ENCODE measurements around the gene OTX1. TPM values are rescaled to one million over a fixed set of nuclear protein-coding genes. Genes with fewer than 3 reads are reported as not detected.

OTX1 gene
- total and polyA plus RNA-seq, 2 experiments from 2014 or later, result 1.3 to 2.2 TPM

DNA sequence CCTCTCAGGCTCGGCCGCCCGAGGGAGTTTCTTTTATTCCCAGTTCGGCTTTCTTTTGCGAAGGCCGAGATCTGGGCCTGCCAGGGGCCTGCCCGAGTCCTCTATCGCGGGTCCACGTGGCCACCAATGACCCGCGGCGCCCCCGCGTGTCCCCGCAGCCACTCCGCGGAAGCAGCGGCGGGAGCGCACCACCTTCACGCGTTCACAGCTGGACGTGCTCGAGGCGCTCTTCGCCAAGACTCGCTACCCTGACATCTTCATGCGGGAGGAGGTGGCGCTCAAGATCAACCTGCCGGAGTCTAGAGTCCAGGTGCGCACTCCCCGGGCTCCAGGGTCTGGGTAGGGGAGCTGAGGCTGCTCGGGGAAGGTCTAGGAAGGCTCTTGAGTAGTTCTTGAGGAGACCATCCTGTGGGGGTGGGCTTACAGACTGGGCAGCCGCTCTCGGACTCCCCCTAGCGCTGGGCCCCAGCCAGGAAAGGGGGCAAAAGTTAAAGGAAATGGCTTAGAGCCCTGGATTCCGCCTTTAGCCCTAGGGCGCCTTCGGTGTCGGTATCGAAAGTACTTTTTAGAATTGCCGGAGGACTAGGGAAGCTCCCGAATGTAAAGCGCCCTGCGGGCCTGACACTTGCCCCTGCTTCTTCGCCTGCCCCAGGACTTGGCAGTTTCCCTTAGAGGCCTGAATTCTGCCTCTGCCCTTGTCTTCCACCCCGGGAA, 3.4 kb downstream of the OTX1 start (continued):
- TF ChIP-seq, protein P1, sequence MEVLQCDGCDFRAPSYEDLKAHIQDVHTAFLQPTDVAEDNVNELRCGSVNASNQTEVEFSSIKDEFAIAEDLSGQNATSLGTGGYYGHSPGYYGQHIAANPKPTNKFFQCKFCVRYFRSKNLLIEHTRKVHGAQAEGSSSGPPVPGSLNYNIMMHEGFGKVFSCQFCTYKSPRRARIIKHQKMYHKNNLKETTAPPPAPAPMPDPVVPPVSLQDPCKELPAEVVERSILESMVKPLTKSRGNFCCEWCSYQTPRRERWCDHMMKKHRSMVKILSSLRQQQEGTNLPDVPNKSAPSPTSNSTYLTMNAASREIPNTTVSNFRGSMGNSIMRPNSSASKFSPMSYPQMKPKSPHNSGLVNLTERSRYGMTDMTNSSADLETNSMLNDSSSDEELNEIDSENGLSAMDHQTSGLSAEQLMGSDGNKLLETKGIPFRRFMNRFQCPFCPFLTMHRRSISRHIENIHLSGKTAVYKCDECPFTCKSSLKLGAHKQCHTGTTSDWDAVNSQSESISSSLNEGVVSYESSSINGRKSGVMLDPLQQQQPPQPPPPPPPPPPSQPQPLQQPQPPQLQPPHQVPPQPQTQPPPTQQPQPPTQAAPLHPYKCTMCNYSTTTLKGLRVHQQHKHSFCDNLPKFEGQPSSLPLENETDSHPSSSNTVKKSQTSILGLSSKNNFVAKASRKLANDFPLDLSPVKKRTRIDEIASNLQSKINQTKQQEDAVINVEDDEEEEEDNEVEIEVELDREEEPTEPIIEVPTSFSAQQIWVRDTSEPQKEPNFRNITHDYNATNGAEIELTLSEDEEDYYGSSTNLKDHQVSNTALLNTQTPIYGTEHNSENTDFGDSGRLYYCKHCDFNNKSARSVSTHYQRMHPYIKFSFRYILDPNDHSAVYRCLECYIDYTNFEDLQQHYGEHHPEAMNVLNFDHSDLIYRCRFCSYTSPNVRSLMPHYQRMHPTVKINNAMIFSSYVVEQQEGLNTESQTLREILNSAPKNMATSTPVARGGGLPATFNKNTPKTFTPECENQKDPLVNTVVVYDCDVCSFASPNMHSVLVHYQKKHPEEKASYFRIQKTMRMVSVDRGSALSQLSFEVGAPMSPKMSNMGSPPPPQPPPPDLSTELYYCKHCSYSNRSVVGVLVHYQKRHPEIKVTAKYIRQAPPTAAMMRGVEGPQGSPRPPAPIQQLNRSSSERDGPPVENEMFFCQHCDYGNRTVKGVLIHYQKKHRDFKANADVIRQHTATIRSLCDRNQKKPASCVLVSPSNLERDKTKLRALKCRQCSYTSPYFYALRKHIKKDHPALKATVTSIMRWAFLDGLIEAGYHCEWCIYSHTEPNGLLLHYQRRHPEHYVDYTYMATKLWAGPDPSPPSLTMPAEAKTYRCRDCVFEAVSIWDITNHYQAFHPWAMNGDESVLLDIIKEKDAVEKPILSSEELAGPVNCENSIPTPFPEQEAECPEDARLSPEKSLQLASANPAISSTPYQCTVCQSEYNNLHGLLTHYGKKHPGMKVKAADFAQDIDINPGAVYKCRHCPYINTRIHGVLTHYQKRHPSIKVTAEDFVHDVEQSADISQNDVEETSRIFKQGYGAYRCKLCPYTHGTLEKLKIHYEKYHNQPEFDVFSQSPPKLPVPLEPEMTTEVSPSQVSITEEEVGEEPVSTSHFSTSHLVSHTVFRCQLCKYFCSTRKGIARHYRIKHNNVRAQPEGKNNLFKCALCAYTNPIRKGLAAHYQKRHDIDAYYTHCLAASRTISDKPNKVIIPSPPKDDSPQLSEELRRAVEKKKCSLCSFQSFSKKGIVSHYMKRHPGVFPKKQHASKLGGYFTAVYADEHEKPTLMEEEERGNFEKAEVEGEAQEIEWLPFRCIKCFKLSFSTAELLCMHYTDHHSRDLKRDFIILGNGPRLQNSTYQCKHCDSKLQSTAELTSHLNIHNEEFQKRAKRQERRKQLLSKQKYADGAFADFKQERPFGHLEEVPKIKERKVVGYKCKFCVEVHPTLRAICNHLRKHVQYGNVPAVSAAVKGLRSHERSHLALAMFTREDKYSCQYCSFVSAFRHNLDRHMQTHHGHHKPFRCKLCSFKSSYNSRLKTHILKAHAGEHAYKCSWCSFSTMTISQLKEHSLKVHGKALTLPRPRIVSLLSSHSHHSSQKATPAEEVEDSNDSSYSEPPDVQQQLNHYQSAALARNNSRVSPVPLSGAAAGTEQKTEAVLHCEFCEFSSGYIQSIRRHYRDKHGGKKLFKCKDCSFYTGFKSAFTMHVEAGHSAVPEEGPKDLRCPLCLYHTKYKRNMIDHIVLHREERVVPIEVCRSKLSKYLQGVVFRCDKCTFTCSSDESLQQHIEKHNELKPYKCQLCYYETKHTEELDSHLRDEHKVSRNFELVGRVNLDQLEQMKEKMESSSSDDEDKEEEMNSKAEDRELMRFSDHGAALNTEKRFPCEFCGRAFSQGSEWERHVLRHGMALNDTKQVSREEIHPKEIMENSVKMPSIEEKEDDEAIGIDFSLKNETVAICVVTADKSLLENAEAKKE (CRISPR knock-in tag; IDR thresholded peaks at IDR 0.05), result peak; percentile 67
- TF ChIP-seq, protein P2, sequence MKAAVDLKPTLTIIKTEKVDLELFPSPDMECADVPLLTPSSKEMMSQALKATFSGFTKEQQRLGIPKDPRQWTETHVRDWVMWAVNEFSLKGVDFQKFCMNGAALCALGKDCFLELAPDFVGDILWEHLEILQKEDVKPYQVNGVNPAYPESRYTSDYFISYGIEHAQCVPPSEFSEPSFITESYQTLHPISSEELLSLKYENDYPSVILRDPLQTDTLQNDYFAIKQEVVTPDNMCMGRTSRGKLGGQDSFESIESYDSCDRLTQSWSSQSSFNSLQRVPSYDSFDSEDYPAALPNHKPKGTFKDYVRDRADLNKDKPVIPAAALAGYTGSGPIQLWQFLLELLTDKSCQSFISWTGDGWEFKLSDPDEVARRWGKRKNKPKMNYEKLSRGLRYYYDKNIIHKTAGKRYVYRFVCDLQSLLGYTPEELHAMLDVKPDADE (IDR thresholded peaks at IDR 0.05), result no peak

DNA sequence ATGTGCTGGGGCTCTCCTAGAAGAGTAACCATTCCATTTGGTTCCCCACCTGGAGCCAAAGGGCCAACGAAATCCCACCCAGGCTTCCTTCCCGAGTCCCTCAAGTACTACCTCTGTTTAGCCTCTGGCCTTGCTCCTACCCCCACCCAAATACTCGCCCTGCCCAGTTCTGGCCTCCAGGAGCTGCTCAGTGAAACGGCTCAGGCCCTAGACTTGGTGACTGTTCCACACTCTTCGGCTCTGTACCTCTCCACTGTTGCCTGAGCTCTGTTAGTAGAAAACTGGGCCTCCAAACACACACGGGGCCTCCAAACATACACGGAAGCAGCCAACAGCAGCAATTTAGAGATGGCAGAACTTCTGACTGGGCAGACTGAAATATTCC, 4.2 kb downstream of the OTX1 start:
- H3K27me3 ChIP-seq (ENCODE audit: insufficient read depth), result peaks cover 95% of the 10 kb centered on the region
- H3K27ac ChIP-seq (ENCODE audit: low read depth), result no peak overlapping the region
- peaks cover 60% of the 10 kb centered on the region for H3K4me1 Mint-ChIP-seq
- H3K79me2 ChIP-seq (replicated peaks; ENCODE audit: insufficient read depth), result no peaks in the 10 kb centered on the region
- no peak overlapping the region for H3K27ac Mint-ChIP-seq
- peaks cover 13% of the 10 kb centered on the region for H4K20me1 ChIP-seq (replicated peaks; ENCODE audit: insufficient read depth)
- no peak for DNase-seq (ENCODE audit: low spot score)
- H3K36me3 Mint-ChIP-seq (ENCODE audit: low read depth), result peaks cover 10% of the 10 kb centered on the region; the same call in 2 of the 3 replicates
- peaks cover 9% of the 10 kb centered on the region for H3K9me3 Mint-ChIP-seq
- H3K4me2 ChIP-seq, result peak overlapping the region; percentile 96
- H3F3A ChIP-seq (replicated peaks; ENCODE audit: low read depth), result peaks cover 40% of the 10 kb centered on the region
- H3K9me2 ChIP-seq (ENCODE audit: insufficient read depth), result no peaks in the 10 kb centered on the region
- no peaks in the 10 kb centered on the region for H3K36me3 ChIP-seq (ENCODE audit: insufficient read depth)
- H3K4me3 Mint-ChIP-seq, result peak overlapping the region; percentile 70
- H2AFZ ChIP-seq, result no peak overlapping the region
- H3K4me3 ChIP-seq, result peak overlapping the region; percentile 89
- H3K27me3 Mint-ChIP-seq (ENCODE audit: insufficient read depth, low read depth, poor library complexity), result peaks cover 94% of the 10 kb centered on the region
- H3K4me1 ChIP-seq (ENCODE audit: insufficient read depth), result peaks cover 60% of the 10 kb centered on the region
- no peak for ATAC-seq
- no peak for TF ChIP-seq EZH2 (IDR thresholded peaks at IDR 0.05; ENCODE audit: low read depth, unreplicated experiment)
- no peak for TF ChIP-seq ZNF114 (CRISPR knock-in tag; IDR thresholded peaks at IDR 0.05)
- TF ChIP-seq EZH2phosphoT487 (IDR thresholded peaks at IDR 0.05; ENCODE audit: unreplicated experiment), result no peak
- no peak for TF ChIP-seq JUNB (IDR thresholded peaks at IDR 0.05; ENCODE audit: unreplicated experiment)
- TF ChIP-seq, protein P3, sequence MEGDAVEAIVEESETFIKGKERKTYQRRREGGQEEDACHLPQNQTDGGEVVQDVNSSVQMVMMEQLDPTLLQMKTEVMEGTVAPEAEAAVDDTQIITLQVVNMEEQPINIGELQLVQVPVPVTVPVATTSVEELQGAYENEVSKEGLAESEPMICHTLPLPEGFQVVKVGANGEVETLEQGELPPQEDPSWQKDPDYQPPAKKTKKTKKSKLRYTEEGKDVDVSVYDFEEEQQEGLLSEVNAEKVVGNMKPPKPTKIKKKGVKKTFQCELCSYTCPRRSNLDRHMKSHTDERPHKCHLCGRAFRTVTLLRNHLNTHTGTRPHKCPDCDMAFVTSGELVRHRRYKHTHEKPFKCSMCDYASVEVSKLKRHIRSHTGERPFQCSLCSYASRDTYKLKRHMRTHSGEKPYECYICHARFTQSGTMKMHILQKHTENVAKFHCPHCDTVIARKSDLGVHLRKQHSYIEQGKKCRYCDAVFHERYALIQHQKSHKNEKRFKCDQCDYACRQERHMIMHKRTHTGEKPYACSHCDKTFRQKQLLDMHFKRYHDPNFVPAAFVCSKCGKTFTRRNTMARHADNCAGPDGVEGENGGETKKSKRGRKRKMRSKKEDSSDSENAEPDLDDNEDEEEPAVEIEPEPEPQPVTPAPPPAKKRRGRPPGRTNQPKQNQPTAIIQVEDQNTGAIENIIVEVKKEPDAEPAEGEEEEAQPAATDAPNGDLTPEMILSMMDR (conservative IDR thresholded peaks at IDR 0.05; ENCODE audit: low read depth in 2 of 2), result no peak
